SKM-1 treated with dmso at 0.1 percent for 144 hours (cell line): ENCODE measurements around the gene SPATS1.

Experiments used
- DNase-seq: peaks from one replicate; lab custom pipeline; 2025; ENCODE audit not compliant: unreplicated experiment; lab: John Stamatoyannopoulos, UW

The SPATS1 gene

DNA sequence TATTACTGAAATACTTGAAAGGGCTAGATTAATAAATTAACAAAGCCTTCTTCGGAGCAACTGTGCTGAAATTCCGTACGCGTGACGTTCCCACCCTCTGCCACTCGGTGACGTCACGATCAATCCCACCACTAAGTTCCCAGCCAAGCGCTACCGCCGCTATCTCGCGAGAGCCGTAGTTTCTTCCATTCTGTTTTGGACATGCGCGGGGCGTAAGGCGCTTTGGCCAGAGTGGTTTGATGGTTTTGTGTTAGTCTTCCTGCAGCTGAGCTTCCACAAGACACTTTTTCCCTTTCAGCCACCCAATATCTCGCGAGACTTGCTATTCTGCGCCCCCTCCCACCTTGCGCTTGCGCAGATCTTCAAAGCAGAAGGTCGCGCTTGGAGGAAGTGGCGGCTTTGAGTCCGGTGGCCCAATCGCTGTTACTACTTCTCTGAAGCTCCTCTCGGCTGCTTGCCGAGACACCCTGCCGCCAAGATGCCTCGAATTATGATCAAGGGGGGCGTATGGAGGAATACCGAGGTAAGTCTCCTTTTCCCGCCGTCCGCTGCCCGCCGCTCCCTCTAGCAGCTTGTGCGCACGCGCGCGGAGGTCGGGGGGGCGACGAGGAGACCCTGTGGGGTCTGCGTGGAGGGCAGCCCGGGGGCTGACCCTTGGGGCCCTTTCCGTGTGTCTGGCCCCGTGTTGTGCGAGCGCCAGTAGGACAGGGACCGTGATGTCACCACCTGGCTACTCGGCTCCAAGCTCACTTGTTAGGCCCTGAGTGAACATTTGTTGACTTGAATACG is 45.1 kb downstream of the SPATS1 start, which contains the start of gene CDC5L:
Gene CDC5L (plus strand): TSS at position 361 of the 789 bp plus-strand sequence. CDS start 118 bp downstream, at position 479.
- DNase-seq, result peak; percentile 98

DNA sequence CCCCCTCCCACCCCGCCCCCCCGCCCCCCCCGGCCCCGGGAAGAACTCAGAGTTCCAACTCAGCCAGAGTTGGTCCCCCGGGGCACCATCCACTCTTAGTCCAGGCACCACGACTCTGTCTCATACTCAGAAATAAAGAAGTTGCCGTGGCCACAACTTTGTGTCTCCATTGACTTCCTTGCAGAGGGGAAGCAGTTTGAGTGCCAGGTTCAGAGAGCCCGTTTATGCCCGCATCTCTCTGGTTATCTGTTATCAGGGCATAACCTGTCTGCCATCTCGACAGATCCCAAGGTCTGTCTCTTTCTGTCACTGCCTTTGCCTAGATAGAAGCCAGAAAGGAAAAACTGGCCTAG is 45.7 kb downstream of the SPATS1 start:
- no peak for DNase-seq

DNA sequence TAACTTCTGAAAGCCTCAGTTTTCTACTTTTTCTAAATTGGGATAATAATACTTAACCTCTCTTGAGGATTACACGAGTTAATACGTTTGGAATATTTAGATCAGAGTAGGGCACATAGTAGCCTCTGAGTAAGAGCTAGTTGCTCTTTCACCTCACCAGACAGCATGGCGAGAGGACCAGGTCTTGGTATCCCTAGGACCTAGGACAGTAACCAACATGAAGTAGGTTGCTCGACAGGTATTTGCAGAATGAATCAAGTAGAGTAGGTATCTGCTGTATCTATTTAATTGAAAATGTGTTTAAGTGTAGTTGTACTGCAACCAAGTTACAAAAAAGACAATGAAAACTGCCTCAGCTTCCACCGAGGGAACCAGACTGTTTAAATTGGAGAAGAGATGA is 46.4 kb downstream of the SPATS1 start:
- no peak for DNase-seq

DNA sequence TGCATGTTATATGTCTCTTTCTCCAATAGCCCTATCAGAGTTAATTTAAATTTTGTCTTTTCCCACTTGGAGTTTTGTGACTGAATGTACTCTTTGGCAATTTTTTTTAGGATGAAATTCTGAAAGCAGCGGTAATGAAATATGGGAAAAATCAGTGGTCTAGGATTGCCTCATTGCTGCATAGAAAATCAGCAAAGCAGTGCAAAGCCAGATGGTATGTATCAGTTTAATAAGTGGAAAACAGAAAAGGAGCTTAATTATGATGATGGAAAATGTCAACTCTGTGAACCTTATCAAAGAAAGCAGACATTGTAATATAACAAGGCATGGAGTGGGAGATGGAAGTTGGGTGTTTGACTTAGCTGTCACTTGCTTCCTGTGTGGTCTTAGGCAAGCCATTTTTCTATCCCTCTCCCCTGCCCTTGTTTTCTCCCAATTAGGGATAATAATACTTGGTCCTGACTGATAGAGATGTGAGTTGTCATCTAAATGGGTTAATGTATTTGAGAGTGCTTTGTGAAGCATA is 47.8 kb downstream of the SPATS1 start:
- no peak for DNase-seq
